ENCODE data around the gene ZNF92.
"Not testable (repeated sequence)": the region's sequence is repeated elsewhere in the genome, so short reads cannot be mapped to it uniquely, and the experiment has no call there.

ZNF92 gene

GRCh38 chr7:65373608-65374351, at the start of gene ZNF92:
Gene ZNF92 (plus strand): TSS chr7:65373855. CDS start chr7:65373998, 143 bp downstream.
- DNase-seq (ENCODE audit: low spot score), result peak; percentile 97

GRCh38 chr7:65325793-65326432, 47.7 kb upstream of the ZNF92 start:
- DNase-seq (ENCODE audit: low spot score), result no peak

- peak; percentile 5 for DNase-seq (ENCODE audit: low spot score)
These were observed 35.3 kb upstream of the ZNF92 start for GRCh38 chr7:65338346-65338745.

GRCh38 chr7:65339257-65339656, 34.4 kb upstream of the ZNF92 start:
- no peak for DNase-seq (ENCODE audit: low spot score)

GRCh38 chr7:65342723-65343629, 30.7 kb upstream of the ZNF92 start:
- DNase-seq (ENCODE audit: low spot score), result no peak

GRCh38 chr7:65344541-65344940, 29.1 kb upstream of the ZNF92 start:
- not testable (repeated sequence) for DNase-seq (ENCODE audit: low spot score)

- DNase-seq (ENCODE audit: low spot score), result no peak
These were observed 19.4 kb upstream of the ZNF92 start for GRCh38 chr7:65354263-65354662.

GRCh38 chr7:65369843-65370242, 3.8 kb upstream of the ZNF92 start:
- no peak for DNase-seq (ENCODE audit: low spot score)

GRCh38 chr7:65371468-65371867, 2.2 kb upstream of the ZNF92 start:
- no peak for DNase-seq (ENCODE audit: low spot score)

GRCh38 chr7:65379318-65379717, 5.7 kb downstream of the ZNF92 start:
- DNase-seq (ENCODE audit: low spot score), result no peak

- DNase-seq (ENCODE audit: low spot score), result no peak
These were observed 8.1 kb downstream of the ZNF92 start for GRCh38 chr7:65381742-65382141.

GRCh38 chr7:65382452-65382851, 8.8 kb downstream of the ZNF92 start:
- DNase-seq (ENCODE audit: low spot score), result no peak

GRCh38 chr7:65387891-65388290, 14.2 kb downstream of the ZNF92 start:
- DNase-seq (ENCODE audit: low spot score), result peak; percentile 28

GRCh38 chr7:65390588-65390987, 16.9 kb downstream of the ZNF92 start:
- no peak for DNase-seq (ENCODE audit: low spot score)

- no peak for DNase-seq (ENCODE audit: low spot score)
These were observed 24.1 kb downstream of the ZNF92 start for GRCh38 chr7:65397730-65398142.

- DNase-seq (ENCODE audit: low spot score), result not testable (repeated sequence)
These were observed 25.0 kb downstream of the ZNF92 start for GRCh38 chr7:65398671-65399070.

GRCh38 chr7:65399101-65399500, 25.4 kb downstream of the ZNF92 start:
- DNase-seq (ENCODE audit: low spot score), result not testable (repeated sequence)

GRCh38 chr7:65404020-65404419, 30.4 kb downstream of the ZNF92 start:
- no peak for DNase-seq (ENCODE audit: low spot score)

GRCh38 chr7:65406706-65407105, 33.1 kb downstream of the ZNF92 start:
- DNase-seq (ENCODE audit: low spot score), result not testable (repeated sequence)

GRCh38 chr7:65409363-65409762, 35.7 kb downstream of the ZNF92 start:
- no peak for DNase-seq (ENCODE audit: low spot score)

- no peak for DNase-seq (ENCODE audit: low spot score)
These were observed 37.6 kb downstream of the ZNF92 start for GRCh38 chr7:65411249-65411648.

GRCh38 chr7:65422670-65423069, 49.0 kb downstream of the ZNF92 start:
- DNase-seq (ENCODE audit: low spot score), result no peak

- DNase-seq (ENCODE audit: low spot score), result not testable (repeated sequence)
These were observed 49.6 kb downstream of the ZNF92 start for GRCh38 chr7:65423286-65423685.

All from germinal center (tissue), 1 donor.